K562 (cell line): ENCODE data around the gene STT3A. TPM values are rescaled to one million over a fixed set of nuclear protein-coding genes. Genes with fewer than 3 reads are reported as not detected.

Experiments
- CBFB ChIP-seq: sonication (generic); formaldehyde crosslinking; IDR thresholded peaks from 2 replicates; pipeline ENCODE4 v1.4.0; 2020; ENCODE audit warnings: mild to moderate bottlenecking, missing genetic modification reagents
- CGGBP1 ChIP-seq: fragments of 250-450 bp; sonication (Bioruptor Pico); IDR thresholded peaks from 2 replicates; pipeline ENCODE4 v1.9.0; 2021; ENCODE audit warnings: mild to moderate bottlenecking
- CHD4 ChIP-seq: fragments of 200-600 bp; sonication (generic); IDR thresholded peaks from 3 replicates; pipeline ENCODE4 v1.6.1; 2012; ENCODE audit warnings: low read depth, mild to moderate bottlenecking, mixed read lengths, low read length, inconsistent platforms; ENCODE audit not compliant: insufficient read depth, insufficient replicate concordance, poor library complexity, severe bottlenecking
- CREB3L1 ChIP-seq: fragments of 450-650 bp; IDR thresholded peaks from 2 replicates; pipeline ENCODE4 v1.6.1; 2014; ENCODE audit warnings: low read depth, mild to moderate bottlenecking, moderate library complexity, borderline replicate concordance
- ELK1 ChIP-seq: sonication (generic); formaldehyde crosslinking; IDR thresholded peaks from 2 replicates; pipeline ENCODE4 v1.8.1; 2022; ENCODE audit warnings: missing genetic modification reagents
- HNRNPLL ChIP-seq: fragments of 200-400 bp; formaldehyde crosslinking; IDR thresholded peaks from 2 replicates; pipeline ENCODE4 v1.6.1; 2017; ENCODE audit warnings: low read length, low read depth, mild to moderate bottlenecking; ENCODE audit not compliant: poor library complexity, severe bottlenecking
- PCBP1 ChIP-seq: fragments of 200-400 bp; formaldehyde crosslinking; IDR thresholded peaks from 2 replicates; pipeline ENCODE4 v1.6.1; 2018; ENCODE audit warnings: mild to moderate bottlenecking, low read depth, low read length; ENCODE audit not compliant: poor library complexity, severe bottlenecking
- PKNOX1 ChIP-seq: fragments of 450-650 bp; IDR thresholded peaks from 2 replicates; pipeline ENCODE4 v1.6.1; 2016
- POLR2G ChIP-seq: fragments of 200-400 bp; formaldehyde crosslinking; IDR thresholded peaks from 2 replicates; pipeline ENCODE4 v1.6.1; 2017; ENCODE audit warnings: low read depth, mild to moderate bottlenecking, antibody characterized with exemption, low read length, moderate library complexity
- SFPQ ChIP-seq: fragments of 200-400 bp; formaldehyde crosslinking; IDR thresholded peaks from 2 replicates; pipeline ENCODE4 v1.6.1; 2017; ENCODE audit warnings: mild to moderate bottlenecking, low read depth, low read length, moderate library complexity
- SP2 ChIP-seq: IDR thresholded peaks from 2 replicates; pipeline ENCODE4 v1.6.1; 2011; ENCODE audit warnings: mild to moderate bottlenecking, low read depth, low read length, moderate library complexity; ENCODE audit not compliant: poor library complexity, severe bottlenecking; ENCODE audit errors: extremely low read depth
- UBTF ChIP-seq, 2 experiments: IDR thresholded peaks; 2 replicates each; pipeline ENCODE4 v1.6.1; 2012; ENCODE audit warnings: improper control_type of control experiment in 2 of 2, low read depth in 2 of 2, low read length in 2 of 2, borderline replicate concordance in 1 of 2
- ZFPM2 ChIP-seq: fragments of 250-450 bp; sonication (Bioruptor Pico); IDR thresholded peaks from 2 replicates; pipeline ENCODE4 v1.5.1; 2022; ENCODE audit warnings: mild to moderate bottlenecking
- ZNF232 ChIP-seq: sonication (generic); formaldehyde crosslinking; IDR thresholded peaks from 2 replicates; pipeline ENCODE4 v1.8.0; 2022; ENCODE audit warnings: mild to moderate bottlenecking, missing genetic modification reagents
- ZNF274 ChIP-seq: IDR thresholded peaks from 2 replicates; pipeline ENCODE4 v1.6.1; 2011; ENCODE audit warnings: low read depth, mild to moderate bottlenecking, low read length, moderate library complexity, borderline replicate concordance
- ZNF507 ChIP-seq: conservative IDR thresholded peaks from 2 replicates; pipeline ENCODE4 v1.6.1; 2017; ENCODE audit warnings: missing genetic modification characterization, missing compliant biosample characterization
- ZNF717 ChIP-seq: fragments of 250-450 bp; sonication (Bioruptor Pico); IDR thresholded peaks from 2 replicates; pipeline ENCODE4 v1.5.0; 2021
- ZNF75A ChIP-seq: fragments of 450-650 bp; formaldehyde crosslinking; IDR thresholded peaks from 2 replicates; pipeline ENCODE4 v1.4.0; 2020; ENCODE audit warnings: mild to moderate bottlenecking
- ZZZ3 ChIP-seq: fragments of 450-650 bp; IDR thresholded peaks from 2 replicates; pipeline ENCODE4 v1.6.1; 2016; ENCODE audit warnings: antibody characterized with exemption, mild to moderate bottlenecking, moderate library complexity
- polyA plus RNA-seq, 8 experiments: library from polyadenylated mRNA; depleted of rRNA in 4 of 8; stranded (reverse) in 5 of 8; unstranded in 3 of 8; fragments of >200 nt; fragmentation: Nextera tagmentation in 2 of 8; fragmentation: Illumina TruSeq in 1 of 8; extraction: Ambion mirVana in 2 of 8; extraction: Trizol in 1 of 8; gene quantifications; 2 replicates each; pipeline versions ENCODE4 v1.2.1 to v1.2.3, GENCODE V29; 2011 to 2014; ENCODE audit warnings: inconsistent platforms in 1 of 8, missing spikeins in 1 of 8
- total RNA-seq, 7 experiments: library from RNA; depleted of rRNA in 6 of 7; stranded (reverse); fragments of >200 nt in 6 of 7; fragmentation: Illumina TruSeq in 2 of 7; extraction: Trizol in 2 of 7; gene quantifications; 2 replicates each; pipeline versions ENCODE4 v1.2.1 to v1.2.3, GENCODE V29; 2011 to 2021; ENCODE audit warnings: low replicate concordance in 1 of 7

Gene STT3A
- total and polyA plus RNA-seq, 9 of the 15 experiments (the other 6 are each of a cell fraction or from before 2014, with no cell fraction given), result 70.7 to 330 (median 192) TPM

- TF ChIP-seq CGGBP1, result no peak
- no peak for TF ChIP-seq HNRNPLL
- no peak for TF ChIP-seq CHD4
- 0 out of 2 replicates have a peak, but pooled peaks have one; percentile 53 for TF ChIP-seq CBFB (CRISPR knock-in tag)
- no peak for TF ChIP-seq ZNF75A (CRISPR knock-in tag)
- TF ChIP-seq ZNF274, result no peak
- no peak for TF ChIP-seq ZNF507 (tag)
- peak; percentile 51 for TF ChIP-seq PKNOX1
- no peak for TF ChIP-seq ZZZ3
- TF ChIP-seq ZNF232 (CRISPR knock-in tag), result no peak
- TF ChIP-seq UBTF (IDR thresholded peaks at IDR 0.05; ENCODE audit: borderline replicate concordance in 1 of 2, low read depth in 2 of 2, low read length in 2 of 2), result no peak
- no peak for TF ChIP-seq ZFPM2 (CRISPR knock-in tag)
- TF ChIP-seq POLR2G, result no peak
- TF ChIP-seq ZNF717 (CRISPR knock-in tag), result no peak
- TF ChIP-seq SP2, result no peak
- no peak for TF ChIP-seq SFPQ
- TF ChIP-seq CREB3L1, result no peak; the same call in 1 of the 2 replicates
- no peak for TF ChIP-seq ELK1 (CRISPR knock-in tag)
- TF ChIP-seq PCBP1, result no peak
These were observed 40.8 kb upstream of the STT3A start (continued) for GRCh38 chr11:125551835-125552342.
